ENCODE data around the gene KCNIP4.
"Not testable (repeated sequence)": the region's sequence is repeated elsewhere in the genome, so short reads cannot be mapped to it uniquely, and the experiment has no call there.

Gene KCNIP4

DNA sequence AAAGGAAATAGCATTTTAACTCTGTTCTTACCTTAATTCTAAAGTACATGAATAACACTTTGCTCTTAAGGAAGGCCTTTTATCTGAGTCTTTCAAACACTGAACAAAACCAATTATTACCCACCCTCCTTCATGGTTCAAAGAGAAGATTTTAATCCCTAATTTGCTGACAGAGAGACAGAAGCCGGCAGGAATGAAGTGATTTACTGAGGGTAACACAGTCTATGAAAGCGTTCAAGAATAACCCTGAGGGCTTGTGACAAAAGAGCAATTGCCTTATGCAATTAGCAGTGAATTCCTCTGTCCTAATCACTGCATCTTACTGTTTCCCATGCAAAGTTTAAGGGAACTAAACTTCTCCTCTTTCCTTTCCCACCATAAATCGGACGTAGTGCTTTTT is 1104.3 kb downstream of the KCNIP4 start:
- DNase-seq (ENCODE audit: low read depth): no peak

DNA sequence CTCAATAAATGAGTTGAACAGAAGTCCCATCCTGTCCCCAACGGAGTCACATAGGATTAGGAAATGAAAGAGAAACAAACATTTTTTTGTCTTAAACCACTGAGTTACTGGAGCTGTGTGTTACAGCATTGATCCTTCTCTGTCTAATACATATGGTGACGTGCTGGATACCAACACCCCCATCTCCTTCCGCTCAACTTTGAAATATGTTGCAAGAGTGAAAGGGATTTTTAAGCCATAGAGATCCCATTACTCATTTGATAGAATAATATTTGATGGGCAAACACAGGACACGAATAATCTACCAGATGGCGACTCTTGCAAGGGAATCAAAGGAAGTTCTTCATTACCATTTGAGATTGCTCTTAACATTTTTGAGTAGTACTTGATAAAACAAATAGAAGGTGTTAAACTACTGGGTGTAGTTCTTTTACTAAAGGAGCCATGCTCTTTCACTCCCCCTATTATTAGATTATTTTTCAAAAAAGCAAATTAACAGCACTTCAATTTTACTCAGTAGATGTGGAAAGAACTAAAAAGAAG is 1107.9 kb downstream of the KCNIP4 start:
- no peak for DNase-seq (ENCODE audit: low read depth)

DNA sequence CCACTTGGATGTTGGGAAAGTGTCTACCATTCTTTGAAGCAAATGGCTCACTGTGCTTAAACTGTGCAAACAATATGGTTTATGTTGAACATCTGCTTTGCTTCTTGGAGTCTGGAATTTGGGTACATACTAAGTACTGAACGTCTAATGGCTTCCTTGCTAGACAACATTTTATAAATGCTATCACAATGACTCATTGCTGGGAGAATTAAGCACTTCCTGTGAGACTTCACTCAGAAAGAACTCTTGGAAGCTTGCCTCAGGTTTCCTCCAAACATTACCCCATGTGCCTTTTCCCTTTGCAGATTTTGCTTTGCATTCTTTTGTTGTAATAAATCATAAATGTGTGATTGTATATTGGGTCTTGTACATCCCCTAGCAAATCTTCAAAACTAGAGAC is 1108.6 kb downstream of the KCNIP4 start:
- peak; percentile 57 for DNase-seq (ENCODE audit: low read depth)

GRCh38 chr4:20838476-20838875 is 1110.1 kb downstream of the KCNIP4 start:
- no peak for DNase-seq (ENCODE audit: low read depth)

- DNase-seq (ENCODE audit: low read depth): peak; percentile 41
Measured at GRCh38 chr4:20832826-20833225, 1115.7 kb downstream of the KCNIP4 start.

GRCh38 chr4:20831746-20832145 is 1116.8 kb downstream of the KCNIP4 start:
- no peak for DNase-seq (ENCODE audit: low read depth)

- no peak for DNase-seq (ENCODE audit: low read depth)
Measured at GRCh38 chr4:20829617-20830357, 1118.8 kb downstream of the KCNIP4 start.

DNA sequence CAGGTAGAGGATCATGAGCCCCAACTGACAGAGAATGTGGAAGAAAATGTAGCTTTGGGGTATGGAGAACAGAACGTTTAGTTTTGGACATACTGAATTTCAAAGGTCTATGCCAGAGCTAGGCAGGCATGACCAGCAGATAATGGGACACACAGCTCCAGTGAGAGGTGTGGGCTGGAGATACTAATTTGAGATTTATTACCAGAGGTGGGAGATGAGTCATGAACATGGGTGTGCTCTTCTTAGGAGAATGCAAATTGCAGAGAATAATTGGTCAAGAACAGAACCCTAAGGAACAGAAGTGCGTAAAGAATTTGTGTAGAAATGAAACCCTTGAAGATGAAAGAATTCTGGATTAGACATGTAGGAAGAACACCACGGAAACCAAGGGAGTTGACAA is 1123.1 kb downstream of the KCNIP4 start:
- no peak for DNase-seq (ENCODE audit: low read depth)

DNA sequence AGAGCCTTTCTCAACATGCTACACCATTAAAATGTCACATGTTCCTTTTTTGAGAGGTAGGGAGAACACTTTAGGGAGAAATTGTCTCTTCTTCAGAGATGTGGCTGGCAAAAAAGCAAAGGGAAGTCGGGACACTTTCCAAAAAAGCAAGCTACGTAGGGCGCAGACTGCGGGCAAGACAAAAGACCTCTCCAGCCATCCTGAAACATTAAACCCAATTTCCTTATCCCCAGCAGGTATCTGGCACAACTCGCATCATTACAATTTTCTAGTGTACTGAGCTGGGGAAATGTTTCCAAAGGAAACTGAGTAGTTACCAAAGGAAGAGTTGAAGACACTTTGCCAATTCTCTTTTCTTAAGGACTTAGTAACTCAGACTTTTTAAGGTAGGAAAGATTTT is 1132.3 kb downstream of the KCNIP4 start:
- DNase-seq (ENCODE audit: low read depth): no peak

DNA sequence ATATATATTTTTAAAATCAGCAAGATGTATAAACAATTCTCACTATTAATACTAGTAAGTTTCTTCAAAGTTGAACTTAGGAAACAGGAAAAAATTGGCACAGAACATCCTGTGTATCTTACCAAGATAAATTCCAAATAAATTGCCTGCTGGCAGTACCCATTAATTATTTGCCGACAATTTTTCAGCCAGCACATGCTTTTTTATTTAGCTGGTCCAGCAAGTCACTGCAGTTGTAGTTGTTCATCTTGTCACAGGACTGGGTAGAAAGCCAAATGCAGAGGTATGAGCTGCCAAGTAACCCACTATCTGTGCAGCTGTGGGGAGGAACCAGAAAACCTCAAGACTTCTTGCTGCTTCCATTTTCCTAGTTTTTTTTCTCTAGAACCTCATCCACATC is 1134.9 kb downstream of the KCNIP4 start:
- DNase-seq (ENCODE audit: low read depth): no peak

DNA sequence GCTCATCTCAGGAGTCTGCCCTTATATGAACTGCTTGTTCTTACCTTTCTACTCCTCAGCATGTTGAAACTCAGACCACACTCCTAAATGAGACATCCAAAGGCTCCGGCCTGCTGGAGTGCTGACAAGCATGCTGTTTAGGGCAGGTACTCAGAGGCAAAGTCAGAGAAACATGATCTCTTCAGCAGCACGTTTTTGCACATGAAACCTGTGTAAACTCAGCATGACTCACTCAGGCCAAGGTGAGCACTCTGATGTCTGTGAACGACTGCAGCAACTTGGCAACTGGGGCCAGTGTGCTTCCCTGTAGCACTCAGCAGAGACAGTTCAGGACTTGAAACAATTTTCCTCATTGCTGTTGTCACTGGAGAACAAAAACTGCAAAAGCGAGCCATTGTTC is 1138.8 kb downstream of the KCNIP4 start:
- no peak for DNase-seq (ENCODE audit: low read depth)

DNA sequence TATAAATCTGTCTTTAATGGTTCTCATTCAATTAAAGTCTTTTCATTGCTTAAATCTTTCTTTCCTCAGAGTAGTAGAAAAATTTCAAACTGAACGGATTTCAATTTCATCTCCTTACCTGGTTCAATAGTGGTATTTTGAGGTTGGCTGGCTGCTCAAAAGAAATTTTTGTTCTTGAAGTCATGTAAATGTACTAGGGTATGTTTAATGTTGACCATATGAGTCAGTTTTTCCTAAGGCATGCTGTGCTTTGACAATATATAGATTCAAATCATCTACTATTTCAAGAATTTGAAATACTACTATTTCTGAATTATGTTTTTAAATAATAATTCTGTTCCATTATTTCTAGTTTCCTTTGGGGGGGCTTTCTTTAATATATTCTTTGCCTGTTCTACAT is 1142.9 kb downstream of the KCNIP4 start:
- DNase-seq (ENCODE audit: low read depth): no peak

- DNase-seq (ENCODE audit: low read depth): no peak
Measured at GRCh38 chr4:20787940-20788665, 1160.5 kb downstream of the KCNIP4 start.

DNA sequence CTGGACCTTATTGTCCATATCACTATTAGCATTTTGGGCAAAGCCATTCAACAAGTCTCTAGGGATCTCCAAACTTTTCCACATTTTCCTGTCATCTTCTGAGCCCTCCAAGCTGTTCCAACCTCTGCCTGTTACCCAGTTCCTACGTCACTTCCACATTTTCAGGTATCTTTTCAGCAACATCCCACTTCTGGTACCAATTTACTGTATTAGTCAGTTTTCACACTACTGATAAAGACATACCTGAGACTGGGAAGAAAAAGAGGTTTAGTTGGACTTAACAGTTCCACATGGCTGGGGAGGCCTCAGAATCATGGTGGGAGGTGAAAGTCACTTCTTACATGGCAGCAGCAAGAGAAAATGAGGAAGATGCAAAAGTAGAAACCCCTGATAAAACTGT is 1165.4 kb downstream of the KCNIP4 start:
- DNase-seq (ENCODE audit: low read depth): not testable (repeated sequence)

DNA sequence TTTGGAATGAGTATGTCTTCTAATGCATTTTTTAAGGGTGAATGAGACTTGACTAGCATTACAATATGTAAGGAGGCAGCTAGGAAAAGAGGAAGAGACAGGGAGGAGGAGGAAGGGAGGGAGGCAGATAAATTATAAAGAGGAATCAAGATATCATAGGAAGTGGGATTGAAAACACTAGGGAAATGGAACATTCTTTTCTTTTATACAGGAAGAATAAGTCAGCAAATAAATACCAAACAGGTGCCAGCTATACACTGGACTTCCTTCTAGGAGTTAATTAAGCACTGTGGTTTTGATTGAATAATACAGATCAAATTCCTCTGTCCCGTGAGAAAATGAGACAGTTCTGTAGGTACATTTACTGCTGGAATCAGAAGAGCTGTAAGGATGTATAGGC is 1169.7 kb downstream of the KCNIP4 start:
- no peak for DNase-seq (ENCODE audit: low read depth)

DNA sequence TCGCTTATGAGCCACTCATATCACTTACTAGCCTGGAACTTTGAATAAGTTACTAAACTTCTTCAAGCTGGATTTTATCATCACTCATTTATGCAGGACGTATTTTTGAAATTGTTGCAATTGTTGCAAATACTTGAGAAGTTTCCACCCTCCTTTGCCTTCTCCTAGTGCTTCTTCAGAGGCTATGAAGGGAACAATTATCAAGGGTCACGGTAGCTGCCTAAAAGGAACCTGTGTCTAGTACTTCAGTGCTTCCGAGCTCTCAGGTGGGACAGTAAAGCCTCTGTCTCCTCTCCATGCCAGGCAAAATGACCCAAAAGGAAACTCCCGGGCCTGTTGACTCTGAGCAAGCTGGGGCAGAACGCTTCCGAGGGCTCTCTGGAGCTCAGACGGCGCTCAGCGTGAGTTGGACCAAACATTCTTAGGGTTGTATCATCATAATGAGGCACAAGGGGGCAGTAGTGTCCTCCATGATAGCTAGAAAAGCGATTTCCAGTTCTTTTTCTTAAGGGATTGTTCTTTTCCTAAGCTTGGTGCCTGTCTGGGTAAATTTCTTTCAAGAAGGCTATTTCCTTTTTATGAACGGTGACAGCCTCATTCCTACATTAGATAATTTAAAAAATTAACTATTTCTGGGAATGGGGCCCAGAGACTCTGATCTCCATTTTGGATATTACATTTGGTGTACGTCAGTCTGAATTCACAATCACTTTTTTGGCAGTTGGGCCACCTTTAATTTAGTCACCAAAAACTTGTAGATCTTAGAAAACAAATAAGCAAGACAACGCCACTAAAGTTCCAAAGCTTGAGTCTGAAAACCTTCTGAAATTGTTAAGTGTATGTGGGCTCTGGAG is 1175.2 kb downstream of the KCNIP4 start:
- peak; percentile 6 for DNase-seq (ENCODE audit: low read depth)

DNA sequence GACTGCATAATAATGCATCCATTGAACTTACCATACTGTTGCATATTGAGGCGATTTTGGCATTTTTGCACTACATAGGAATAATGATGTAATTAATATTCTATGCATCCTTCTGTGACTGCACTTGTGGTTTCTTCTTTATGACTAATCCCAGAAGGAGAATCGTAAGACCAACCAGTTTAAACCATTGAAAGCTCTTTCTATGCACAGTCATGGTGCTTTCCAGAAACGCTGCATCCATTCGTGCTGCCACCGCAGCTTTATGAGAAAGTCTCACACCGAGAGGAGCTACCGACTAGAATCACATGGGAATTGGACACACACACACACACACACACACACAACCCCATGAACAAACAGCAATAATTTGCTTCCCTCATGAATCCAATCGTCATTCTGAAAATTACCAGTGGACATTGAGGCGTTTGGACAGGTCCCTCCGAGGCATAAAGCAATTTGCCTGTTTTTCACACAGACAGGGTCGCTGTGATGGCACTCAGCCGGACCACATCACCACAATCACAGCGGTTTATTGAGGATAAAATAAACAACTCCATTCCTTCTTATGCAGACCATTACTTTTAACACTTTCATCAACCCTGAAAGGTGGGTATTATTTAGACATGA is 1184.1 kb downstream of the KCNIP4 start:
- DNase-seq (ENCODE audit: low read depth): no peak

GRCh38 chr4:20761826-20762225 is 1186.7 kb downstream of the KCNIP4 start:
- no peak for DNase-seq (ENCODE audit: low read depth)

GRCh38 chr4:20761382-20761781 is 1187.2 kb downstream of the KCNIP4 start:
- no peak for DNase-seq (ENCODE audit: low read depth)

DNA sequence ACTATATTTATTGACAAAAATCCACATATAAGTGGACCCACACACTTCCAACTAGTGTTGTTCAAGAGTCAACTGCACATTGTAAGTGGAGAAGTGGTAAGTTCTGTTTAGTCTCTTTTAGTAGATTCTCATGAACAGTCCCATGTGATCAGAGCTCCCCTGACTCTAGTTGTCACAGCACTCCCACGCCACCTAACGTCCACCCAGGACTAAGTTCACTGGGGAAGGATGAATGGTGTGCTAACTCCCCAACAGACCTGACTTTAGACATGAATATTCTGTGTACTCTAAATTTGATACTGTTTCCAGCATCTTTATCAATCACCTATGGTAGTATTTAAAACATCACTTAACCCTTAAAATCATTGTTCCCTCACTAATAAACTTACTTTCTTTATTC is 1188.5 kb downstream of the KCNIP4 start:
- no peak for DNase-seq (ENCODE audit: low read depth)

DNA sequence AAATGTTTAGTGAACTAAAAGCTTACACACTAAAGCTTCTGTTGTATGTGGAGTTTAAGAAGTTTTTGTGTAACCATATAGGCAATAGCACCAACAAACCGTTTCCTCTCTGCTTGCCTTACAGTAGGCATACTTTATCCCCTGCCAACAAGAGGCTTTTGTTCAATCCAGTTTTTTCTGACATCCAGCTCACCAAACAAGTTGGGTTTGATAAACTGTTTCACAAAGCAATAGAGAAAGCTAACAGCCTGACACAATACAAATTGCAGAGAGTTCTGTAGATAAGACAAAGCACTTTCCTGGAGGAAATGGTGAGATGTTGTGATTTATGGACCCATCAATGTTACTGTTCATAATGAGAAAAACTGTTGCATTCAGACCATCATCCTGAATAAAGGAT is 1194.5 kb downstream of the KCNIP4 start:
- DNase-seq (ENCODE audit: low read depth): no peak

GRCh38 chr4:20752641-20753040 is 1195.9 kb downstream of the KCNIP4 start:
- no peak for DNase-seq (ENCODE audit: low read depth)

Data from GM04503 (cell line).